ENCODE data around the gene HAGHL.
"Not testable (repeated sequence)": the region's sequence is repeated elsewhere in the genome, so short reads cannot be mapped to it uniquely, and the experiment has no call there.

The HAGHL gene

GRCh38 chr16:772959-773358, 46.1 kb downstream of the HAGHL start:
- no peak overlapping the region for H3K27ac ChIP-seq (ENCODE audit: low read depth in 2 of 2, low read length in 2 of 2)
- H3K9ac ChIP-seq (ENCODE audit: low read depth in 1 of 2, low read length in 2 of 2) = no peak overlapping the region
- peaks cover 3 to 4% of the 10 kb centered on the region in 2 donors for H3K27me3 ChIP-seq (ENCODE audit: control insufficient read depth in 2 of 2, insufficient read depth in 2 of 2, low read length in 2 of 2)
- no peaks in the 10 kb centered on the region for H3K9me3 ChIP-seq (ENCODE audit: control insufficient read depth in 2 of 2, low read length in 2 of 2)
- H3K4me3 ChIP-seq (ENCODE audit: low read length in 2 of 2) = no peak overlapping the region
- no peaks in the 10 kb centered on the region for H3K36me3 ChIP-seq (ENCODE audit: control insufficient read depth in 2 of 2, insufficient read depth in 2 of 2, low read length in 2 of 2)
- no peaks in the 10 kb centered on the region for H3K4me1 ChIP-seq (ENCODE audit: control insufficient read depth in 2 of 2, insufficient read depth in 2 of 2, low read length in 2 of 2)

- Histone ChIP-seq H3K4me1 (ENCODE audit: control insufficient read depth in 2 of 2, insufficient read depth in 2 of 2, low read length in 2 of 2) (no peaks in the 10 kb centered on the region), H3K27ac (ENCODE audit: low read depth in 2 of 2, low read length in 2 of 2) (no peak overlapping the region), H3K36me3 (ENCODE audit: control insufficient read depth in 2 of 2, insufficient read depth in 2 of 2, low read length in 2 of 2) (no peaks in the 10 kb centered on the region), H3K9me3 (ENCODE audit: control insufficient read depth in 2 of 2, low read length in 2 of 2) (no peaks in the 10 kb centered on the region), H3K4me3 (ENCODE audit: low read length in 2 of 2) (no peak overlapping the region), H3K27me3 (ENCODE audit: control insufficient read depth in 2 of 2, insufficient read depth in 2 of 2, low read length in 2 of 2) (peaks cover 3 to 11% of the 10 kb centered on the region in 2 donors), H3K9ac (ENCODE audit: low read depth in 1 of 2, low read length in 2 of 2) (no peak overlapping the region)
These were observed 47.4 kb downstream of the HAGHL start for GRCh38 chr16:774086-775001.

- H3K27ac ChIP-seq (ENCODE audit: low read depth in 2 of 2, low read length in 2 of 2) = no peak overlapping the region
- no peak overlapping the region for H3K4me3 ChIP-seq (ENCODE audit: low read length in 2 of 2)
- peaks cover 4 to 12% of the 10 kb centered on the region in 2 donors for H3K27me3 ChIP-seq (ENCODE audit: control insufficient read depth in 2 of 2, insufficient read depth in 2 of 2, low read length in 2 of 2)
- no peaks in the 10 kb centered on the region for H3K9me3 ChIP-seq (ENCODE audit: control insufficient read depth in 2 of 2, low read length in 2 of 2)
- H3K9ac ChIP-seq (ENCODE audit: low read depth in 1 of 2, low read length in 2 of 2) = no peak overlapping the region
- H3K36me3 ChIP-seq (ENCODE audit: control insufficient read depth in 2 of 2, insufficient read depth in 2 of 2, low read length in 2 of 2) = no peaks in the 10 kb centered on the region
- no peaks in the 10 kb centered on the region for H3K4me1 ChIP-seq (ENCODE audit: control insufficient read depth in 2 of 2, insufficient read depth in 2 of 2, low read length in 2 of 2)
These were observed 48.4 kb downstream of the HAGHL start for GRCh38 chr16:775236-775796.

GRCh38 chr16:776298-776697, 49.4 kb downstream of the HAGHL start:
- not testable (repeated sequence) for H3K36me3 ChIP-seq (ENCODE audit: control insufficient read depth in 2 of 2, insufficient read depth in 2 of 2, low read length in 2 of 2); H3K4me1 ChIP-seq (ENCODE audit: control insufficient read depth in 2 of 2, insufficient read depth in 2 of 2, low read length in 2 of 2); H3K4me3 ChIP-seq (ENCODE audit: low read length in 2 of 2); H3K9ac ChIP-seq (ENCODE audit: low read depth in 1 of 2, low read length in 2 of 2); H3K27ac ChIP-seq (ENCODE audit: low read depth in 2 of 2, low read length in 2 of 2); H3K9me3 ChIP-seq (ENCODE audit: control insufficient read depth in 2 of 2, low read length in 2 of 2)
- H3K27me3 ChIP-seq (ENCODE audit: control insufficient read depth in 2 of 2, insufficient read depth in 2 of 2, low read length in 2 of 2) = peaks cover 5 to 19% of the 10 kb centered on the region in 2 donors

- Histone ChIP-seq H3K27ac (ENCODE audit: low read depth in 2 of 2, low read length in 2 of 2) (no peak overlapping the region), H3K4me3 (ENCODE audit: low read length in 2 of 2) (no peak overlapping the region), H3K4me1 (ENCODE audit: control insufficient read depth in 2 of 2, insufficient read depth in 2 of 2, low read length in 2 of 2) (no peaks in the 10 kb centered on the region), H3K9me3 (ENCODE audit: control insufficient read depth in 2 of 2, low read length in 2 of 2) (no peaks in the 10 kb centered on the region), H3K36me3 (ENCODE audit: control insufficient read depth in 2 of 2, insufficient read depth in 2 of 2, low read length in 2 of 2) (no peaks in the 10 kb centered on the region), H3K9ac (ENCODE audit: low read depth in 1 of 2, low read length in 2 of 2) (no peak overlapping the region), H3K27me3 (ENCODE audit: control insufficient read depth in 2 of 2, insufficient read depth in 2 of 2, low read length in 2 of 2) (peaks cover 5 to 18% of the 10 kb centered on the region in 2 donors)
These were observed 49.9 kb downstream of the HAGHL start for GRCh38 chr16:776824-777223.

GRCh38 chr16:777826-778225, 50.9 kb downstream of the HAGHL start:
- Histone ChIP-seq H3K9me3 (ENCODE audit: control insufficient read depth in 2 of 2, low read length in 2 of 2) (no peaks in the 10 kb centered on the region), H3K9ac (ENCODE audit: low read depth in 1 of 2, low read length in 2 of 2) (no peak overlapping the region), H3K4me3 (ENCODE audit: low read length in 2 of 2) (no peak overlapping the region), H3K36me3 (ENCODE audit: control insufficient read depth in 2 of 2, insufficient read depth in 2 of 2, low read length in 2 of 2) (no peaks in the 10 kb centered on the region), H3K27ac (ENCODE audit: low read depth in 2 of 2, low read length in 2 of 2) (no peak overlapping the region), H3K27me3 (ENCODE audit: control insufficient read depth in 2 of 2, insufficient read depth in 2 of 2, low read length in 2 of 2) (peaks cover 7 to 25% of the 10 kb centered on the region in 2 donors), H3K4me1 (ENCODE audit: control insufficient read depth in 2 of 2, insufficient read depth in 2 of 2, low read length in 2 of 2) (no peaks in the 10 kb centered on the region)

- Histone ChIP-seq H3K9ac (ENCODE audit: low read depth in 1 of 2, low read length in 2 of 2) (no peak overlapping the region), H3K9me3 (ENCODE audit: control insufficient read depth in 2 of 2, low read length in 2 of 2) (no peaks in the 10 kb centered on the region), H3K27me3 (ENCODE audit: control insufficient read depth in 2 of 2, insufficient read depth in 2 of 2, low read length in 2 of 2) (peaks cover 13 to 31% of the 10 kb centered on the region in 2 donors)
These were observed 51.5 kb downstream of the HAGHL start for GRCh38 chr16:778447-778846.

GRCh38 chr16:778909-779527, 52.1 kb downstream of the HAGHL start:
- Histone ChIP-seq H3K4me1 (ENCODE audit: control insufficient read depth in 2 of 2, insufficient read depth in 2 of 2, low read length in 2 of 2) (no peaks in the 10 kb centered on the region), H3K9me3 (ENCODE audit: control insufficient read depth in 2 of 2, low read length in 2 of 2) (no peaks in the 10 kb centered on the region), H3K27ac (ENCODE audit: low read depth in 2 of 2, low read length in 2 of 2) (no peak overlapping the region), H3K36me3 (ENCODE audit: control insufficient read depth in 2 of 2, insufficient read depth in 2 of 2, low read length in 2 of 2) (no peaks in the 10 kb centered on the region), H3K9ac (ENCODE audit: low read depth in 1 of 2, low read length in 2 of 2) (no peak overlapping the region), H3K27me3 (ENCODE audit: control insufficient read depth in 2 of 2, insufficient read depth in 2 of 2, low read length in 2 of 2) (peaks cover 13 to 33% of the 10 kb centered on the region in 2 donors), H3K4me3 (ENCODE audit: low read length in 2 of 2) (no peak overlapping the region)

More at GRCh38 chr16:778447-778846, 51.5 kb downstream of the HAGHL start:
- H3K27ac ChIP-seq (ENCODE audit: low read depth in 2 of 2, low read length in 2 of 2) = no peak overlapping the region
- no peak overlapping the region for H3K4me3 ChIP-seq (ENCODE audit: low read length in 2 of 2)
- H3K4me1 ChIP-seq (ENCODE audit: control insufficient read depth in 2 of 2, insufficient read depth in 2 of 2, low read length in 2 of 2) = no peaks in the 10 kb centered on the region
- H3K36me3 ChIP-seq (ENCODE audit: control insufficient read depth in 2 of 2, insufficient read depth in 2 of 2, low read length in 2 of 2) = no peaks in the 10 kb centered on the region

All from mucosa of rectum (tissue), 2 donors.